GM18507 (cell line): Measurements from ENCODE around the gene CHIT1.

ENCODE experiments used
- DNase-seq: peaks from one replicate; pipeline ENCODE4 v3.0.0; 2011; ENCODE audit warnings: low read depth; ENCODE audit not compliant: insufficient read length; ENCODE audit errors: extremely low spot score
- FAIRE-seq: peaks from 2 replicates; lab custom pipeline; 2011; peaks lifted over from hg19 to GRCh38; lab: Jason Lieb, UNC

The CHIT1 gene

GRCh38 chr1:203178821-203179666, 50.4 kb downstream of the CHIT1 start:
- FAIRE-seq (no peak), DNase-seq (no peak)

GRCh38 chr1:203178083-203178482, 51.4 kb downstream of the CHIT1 start:
- DNase-seq (no peak), FAIRE-seq (no peak)

DNA sequence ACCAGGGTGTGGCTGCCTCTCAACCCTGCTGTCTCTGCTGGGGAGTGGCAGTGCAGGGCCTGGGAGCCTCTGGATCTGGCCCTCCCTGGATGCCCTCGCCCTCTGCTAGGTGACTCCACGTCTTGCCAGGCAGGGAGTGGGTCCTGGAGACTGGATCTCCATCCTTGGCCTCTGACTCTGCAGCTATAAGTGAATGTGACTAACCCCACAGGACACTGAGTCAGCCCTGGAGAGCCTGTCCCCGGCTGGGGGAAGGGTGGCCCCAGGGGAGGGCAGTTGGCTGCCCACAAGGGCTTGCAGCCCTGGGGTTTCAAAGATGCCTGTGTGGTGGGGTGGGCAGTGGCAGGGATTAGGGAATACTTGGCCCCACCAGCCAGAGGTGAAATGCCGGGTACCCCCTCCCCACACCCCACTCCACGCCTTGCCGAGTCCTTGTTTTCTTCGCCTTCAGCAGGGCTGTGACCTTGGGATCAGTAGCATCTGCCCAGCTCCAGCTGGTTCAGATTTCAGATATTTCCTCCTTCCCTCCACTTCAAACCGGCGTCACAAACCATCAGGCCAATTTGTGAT, 51.9 kb downstream of the CHIT1 start:
- no peak for FAIRE-seq
- no peak for DNase-seq

DNA sequence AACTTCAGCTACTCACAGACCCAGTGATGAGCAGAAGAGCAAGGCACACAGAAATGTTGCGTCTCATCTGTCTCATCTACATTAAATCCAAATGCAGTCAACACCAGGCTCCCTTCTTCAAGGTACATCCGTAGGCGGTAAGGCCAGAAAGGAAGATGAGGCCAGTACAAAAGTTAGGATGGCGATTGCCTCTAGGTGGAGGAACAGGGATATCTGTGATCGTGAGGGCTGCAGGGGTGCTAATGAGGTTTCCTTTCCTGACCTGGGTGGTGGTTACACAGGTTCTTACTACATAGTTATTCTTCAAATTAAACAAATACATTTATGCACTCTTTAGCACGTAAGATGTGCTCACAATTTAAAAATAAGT, 52.5 kb downstream of the CHIT1 start:
- FAIRE-seq (no peak), DNase-seq (no peak)

DNA sequence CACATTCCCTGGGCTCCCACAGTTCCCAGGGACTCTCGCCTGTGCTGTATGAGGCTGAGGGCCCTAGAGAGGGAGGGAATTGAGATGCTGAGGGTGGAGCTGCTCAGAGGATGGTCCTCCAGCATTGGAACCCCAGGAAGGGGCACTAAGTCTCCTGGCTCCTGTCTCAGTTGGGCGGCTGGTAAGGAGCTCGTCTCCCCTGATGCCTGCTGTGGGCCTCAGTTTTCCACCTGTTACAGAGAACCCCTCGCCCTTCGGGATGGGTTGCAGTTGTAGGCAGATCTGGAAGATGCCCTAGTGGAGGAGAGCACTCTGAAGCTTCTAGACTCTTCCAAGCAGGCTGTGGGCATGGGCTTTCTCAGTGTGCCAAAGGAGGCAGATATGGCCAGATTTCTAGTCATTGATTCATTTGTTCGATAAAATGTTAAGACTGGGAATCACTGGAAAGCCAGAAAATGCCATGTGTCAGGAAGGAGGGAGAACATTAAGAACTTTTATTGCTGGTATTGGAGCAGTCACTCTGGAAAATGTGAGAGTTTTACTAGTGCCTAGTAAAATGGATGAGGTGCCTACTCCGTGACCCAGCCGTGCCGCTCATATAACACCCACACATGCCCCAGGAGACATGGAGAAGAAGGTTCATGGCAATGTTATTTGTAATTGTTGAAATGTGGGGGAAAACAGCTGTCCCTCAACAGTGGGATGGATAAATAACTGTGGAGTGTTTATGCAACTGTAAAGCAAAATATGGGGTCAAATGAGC, 53.0 kb downstream of the CHIT1 start:
- no peak for FAIRE-seq
- DNase-seq = no peak

- DNase-seq (no peak), FAIRE-seq (peak; percentile 5)
Measured at GRCh38 chr1:203175827-203176241, 53.6 kb downstream of the CHIT1 start.

- DNase-seq (no peak), FAIRE-seq (no peak)
Measured at GRCh38 chr1:203175237-203175826, 54.1 kb downstream of the CHIT1 start, which contains the start of gene MYBPH. Gene MYBPH, minus strand, starts transcription at chr1:203175826. Its CDS starts 71 bp downstream, at chr1:203175755.

DNA sequence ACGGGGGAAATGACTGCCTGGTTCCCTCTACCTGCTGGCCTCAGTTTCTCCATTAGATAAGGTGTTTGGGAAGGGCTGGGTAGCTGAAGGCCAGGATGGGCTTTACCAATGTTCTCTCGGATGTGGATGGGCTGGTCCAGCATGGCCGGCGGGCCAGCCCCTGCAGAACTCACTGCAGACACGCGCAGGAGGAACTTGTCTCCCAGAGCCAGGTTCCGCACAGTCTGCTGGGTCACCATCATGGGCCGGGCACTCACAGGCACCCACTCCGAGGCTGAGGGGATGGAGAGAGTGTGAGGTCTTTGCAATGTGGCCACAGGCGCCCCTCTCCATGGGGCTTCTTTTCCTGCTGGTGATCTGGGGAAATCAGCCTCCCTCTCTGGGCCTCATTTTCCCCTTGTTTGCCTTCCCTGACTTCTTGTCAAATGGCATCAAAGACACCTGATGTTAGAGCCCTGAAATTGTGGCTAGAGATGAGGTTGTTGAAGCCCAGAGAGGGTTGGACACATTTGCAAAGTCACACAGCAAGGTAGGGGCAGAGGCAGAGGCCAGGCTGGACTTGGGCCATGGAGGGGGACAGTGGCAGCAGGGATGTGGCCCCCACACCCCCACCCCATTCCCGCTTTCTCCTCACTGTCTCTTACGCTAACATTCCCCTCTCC, 55.0 kb downstream of the CHIT1 start:
- no peak for DNase-seq
- FAIRE-seq = no peak

GRCh38 chr1:203173566-203173965, 55.9 kb downstream of the CHIT1 start:
- DNase-seq = peak; percentile 81
- peak; percentile 96 for FAIRE-seq

DNA sequence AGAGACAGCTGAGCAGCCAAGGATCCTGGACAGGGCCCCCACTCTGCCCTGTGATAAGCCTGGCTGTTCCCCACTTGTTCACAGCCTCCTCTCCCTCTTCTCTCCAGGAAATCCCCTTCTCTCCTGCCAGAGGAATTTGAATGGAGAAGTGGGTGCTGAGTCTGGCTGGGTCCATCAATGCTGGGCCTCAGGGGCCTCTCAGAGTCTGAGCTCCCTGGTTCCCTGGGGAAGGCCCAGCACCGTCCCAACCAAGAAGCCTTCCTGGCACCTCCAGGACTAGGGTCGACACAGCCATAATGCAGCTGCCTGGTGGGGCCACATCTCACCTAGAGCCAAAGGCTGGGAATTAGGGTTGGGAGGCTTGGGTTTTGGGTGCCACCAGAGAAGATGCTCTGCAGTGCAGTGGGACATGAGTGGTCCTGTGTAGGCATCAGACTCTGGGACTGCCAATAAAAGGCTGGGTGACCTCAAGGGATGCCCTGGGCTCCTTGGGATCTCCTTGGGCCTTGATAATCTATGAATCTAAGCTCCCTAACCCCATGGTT, 56.4 kb downstream of the CHIT1 start:
- DNase-seq (no peak), FAIRE-seq (no peak)

GRCh38 chr1:203172184-203173010, 57.1 kb downstream of the CHIT1 start:
- peak; percentile 67 for FAIRE-seq
- peak; percentile 54 for DNase-seq

DNA sequence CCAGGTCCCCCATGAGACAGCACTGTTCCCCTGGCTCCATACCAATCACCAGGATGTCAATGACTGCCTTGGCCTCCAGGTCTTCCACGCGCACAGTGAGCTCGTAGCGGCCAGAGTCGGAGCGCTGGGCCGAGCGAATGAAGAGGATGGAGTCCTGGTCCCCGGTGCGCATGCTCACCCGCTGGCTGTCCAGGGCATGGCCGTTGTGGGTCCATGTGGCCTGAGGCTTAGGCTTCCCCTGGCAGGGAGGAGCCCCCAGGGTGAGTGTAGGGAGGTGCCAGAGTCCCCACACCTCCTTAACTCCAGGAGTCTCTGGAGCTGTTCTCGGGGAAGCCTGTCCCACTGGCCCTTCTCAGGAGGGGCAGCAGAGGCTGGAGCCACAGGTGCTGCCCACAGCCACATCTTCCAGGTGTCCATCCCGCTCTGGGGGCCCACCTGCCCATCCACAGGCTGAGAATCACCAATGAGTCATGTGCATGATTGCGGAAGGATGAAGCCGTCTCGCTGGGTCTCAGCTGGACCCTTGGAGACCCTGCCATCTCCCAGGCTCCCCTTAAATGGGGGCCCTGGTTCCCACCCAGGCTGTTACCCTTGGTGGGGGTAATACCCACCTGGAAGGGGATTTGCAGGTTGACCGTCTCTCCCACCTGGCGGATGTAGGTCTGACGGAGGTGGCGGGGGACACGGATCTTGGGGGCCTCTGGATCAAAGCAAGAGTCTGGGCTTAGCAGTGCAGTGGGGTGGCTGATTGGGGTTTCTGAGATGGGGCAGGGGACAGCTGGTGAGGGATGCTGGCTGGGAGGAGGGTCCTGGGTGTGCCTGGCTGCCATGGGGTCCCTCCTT, 57.9 kb downstream of the CHIT1 start:
- DNase-seq = no peak
- FAIRE-seq = no peak

DNA sequence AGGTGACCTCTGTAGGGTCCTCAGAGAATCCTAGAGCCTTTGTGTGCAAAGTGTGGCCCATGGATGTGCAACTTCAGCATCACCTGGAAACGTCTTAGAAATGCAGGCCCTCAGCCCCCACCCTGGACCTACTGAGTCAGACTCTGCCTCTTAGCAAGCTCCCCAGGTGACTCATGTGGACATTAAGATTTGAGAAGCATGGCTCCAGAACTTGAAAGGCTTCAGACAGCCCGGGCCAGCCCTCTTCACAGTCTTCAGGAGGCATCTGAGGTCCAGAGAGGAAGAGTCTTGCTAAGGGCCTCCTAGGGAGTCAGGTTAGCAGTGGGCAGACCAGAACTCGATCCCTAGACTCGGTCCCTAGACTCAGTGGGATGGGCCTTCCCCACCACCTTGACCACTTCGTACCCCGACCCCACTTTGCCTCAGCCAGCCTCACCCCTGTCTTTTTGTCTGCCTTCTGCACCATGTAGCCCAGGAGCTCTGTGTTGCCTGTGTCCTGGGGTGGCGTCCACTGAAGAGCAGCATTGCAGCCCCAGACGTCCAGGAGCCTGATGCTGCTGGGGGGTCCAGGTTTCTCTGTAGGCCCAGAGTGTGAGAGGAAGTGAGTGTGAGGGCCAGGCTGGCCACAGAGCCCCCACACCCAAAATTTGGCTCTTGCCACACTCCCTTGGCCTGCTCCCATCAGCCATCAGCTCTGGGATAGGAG, 58.7 kb downstream of the CHIT1 start:
- no peak for DNase-seq
- no peak for FAIRE-seq

GRCh38 chr1:203169770-203170520, 59.5 kb downstream of the CHIT1 start:
- no peak for DNase-seq
- FAIRE-seq = no peak

- FAIRE-seq (no peak), DNase-seq (no peak)
Measured at GRCh38 chr1:203168991-203169390, 60.5 kb downstream of the CHIT1 start.

DNA sequence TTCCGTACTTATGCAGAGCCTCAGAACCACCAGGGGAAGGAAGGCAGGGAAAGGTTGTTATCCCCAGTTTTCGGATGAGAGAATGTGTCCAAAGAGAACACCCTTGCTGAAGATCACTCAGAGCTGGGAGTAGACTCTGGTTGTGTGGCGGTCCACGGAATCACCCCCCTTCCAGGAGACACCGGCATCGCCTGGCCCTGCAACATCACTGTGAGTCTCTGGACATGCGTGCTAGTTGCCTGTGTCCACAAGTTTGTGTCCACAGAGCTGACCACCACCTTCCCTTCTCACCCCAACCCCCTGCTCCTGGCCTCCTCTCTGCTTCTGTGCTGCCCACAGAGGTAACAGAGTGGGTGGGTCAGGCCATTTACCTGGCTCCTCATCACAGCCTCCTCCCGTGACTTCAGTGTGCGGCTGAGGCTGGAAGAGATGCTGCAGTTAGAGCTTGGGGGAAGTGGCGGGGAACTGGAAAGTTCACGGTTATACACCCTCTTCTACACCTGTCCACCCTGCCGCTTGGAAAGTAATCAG, 61.2 kb downstream of the CHIT1 start:
- no peak for DNase-seq
- no peak for FAIRE-seq
